GM18505 (cell line): ENCODE data around the gene CCNY.
A peak's percentile ranks its signal among the peaks of the same experiment; 100 is the strongest.

Source experiments
- ATAC-seq: cut with Tn5 transposase; IDR thresholded peaks from one replicate; pipeline ENCODE4 v1.9.1; 2021; ENCODE audit not compliant: unreplicated experiment
- POLR2A ChIP-seq: IDR thresholded peaks from 4 replicates; pipeline ENCODE4 v1.6.1; 2011; ENCODE audit warnings: borderline replicate concordance; ENCODE audit not compliant: insufficient read depth, insufficient read length; ENCODE audit errors: extremely low read depth

CCNY gene

DNA sequence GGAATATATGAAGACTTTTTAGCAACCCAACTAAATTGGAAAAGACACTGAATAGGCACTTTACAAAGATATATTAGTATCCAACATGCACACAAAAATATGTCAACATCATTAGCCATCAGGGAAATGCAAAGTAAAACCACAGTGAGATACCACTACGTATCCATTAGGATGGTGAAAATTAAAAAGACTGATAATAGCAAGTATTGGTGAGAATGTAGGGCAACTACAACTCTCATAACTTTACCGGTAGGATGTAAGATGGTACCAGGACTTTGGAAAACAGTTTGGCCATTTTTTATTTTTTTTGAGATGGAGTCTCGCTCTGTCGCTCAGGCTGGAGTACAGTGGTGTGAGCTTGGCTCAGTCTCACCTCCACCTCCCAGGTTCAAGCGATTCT lies 13.7 kb upstream of the CCNY start:
- no peak for ATAC-seq
- no peak for TF ChIP-seq POLR2A

- no peak for TF ChIP-seq POLR2A
- ATAC-seq, result no peak
Observed at GRCh38 chr10:35324196-35324595, 12.1 kb upstream of the CCNY start.

DNA sequence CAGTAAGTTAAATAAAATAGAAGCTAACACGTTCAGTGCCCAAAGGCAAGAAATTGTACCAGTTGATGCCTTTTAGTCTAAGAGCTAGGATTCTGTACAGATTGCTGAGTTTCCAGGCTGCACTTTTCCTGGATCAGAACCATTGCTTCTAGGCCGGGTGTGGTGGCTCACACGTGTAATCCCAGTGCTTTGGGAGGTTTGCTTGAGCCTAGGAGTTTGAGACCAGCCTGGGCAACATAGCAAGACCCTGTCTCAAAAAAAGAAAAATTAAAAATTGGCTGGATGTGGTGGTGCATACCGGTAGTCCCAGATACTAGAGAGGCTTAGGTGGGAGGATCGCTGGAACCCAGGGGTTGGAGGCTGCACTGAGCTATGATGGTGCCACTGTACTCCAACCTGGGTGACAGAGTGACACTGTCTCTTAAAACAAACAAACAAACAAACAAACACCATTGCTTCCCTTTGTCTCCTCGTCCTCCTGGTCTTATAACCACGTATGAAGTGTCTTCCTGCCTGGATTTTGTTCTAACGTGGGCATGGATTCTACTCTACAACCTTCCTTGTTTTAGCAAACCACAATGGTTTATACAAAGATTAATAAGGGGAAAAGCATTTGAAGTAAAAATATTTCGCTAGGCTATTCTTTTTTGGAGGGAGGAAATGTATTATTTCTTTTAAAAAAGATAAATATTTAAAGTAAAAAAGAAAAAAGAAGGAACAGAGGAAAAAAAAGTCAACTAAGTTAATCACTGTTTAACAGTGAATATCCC lies 9.7 kb upstream of the CCNY start:
- no peak for TF ChIP-seq POLR2A

GRCh38 chr10:35327790-35328403 lies 8.4 kb upstream of the CCNY start:
- ATAC-seq, result no peak
- no peak for TF ChIP-seq POLR2A

More for the DNA sequence above, 9.7 kb upstream of the CCNY start:
- no peak for ATAC-seq

DNA sequence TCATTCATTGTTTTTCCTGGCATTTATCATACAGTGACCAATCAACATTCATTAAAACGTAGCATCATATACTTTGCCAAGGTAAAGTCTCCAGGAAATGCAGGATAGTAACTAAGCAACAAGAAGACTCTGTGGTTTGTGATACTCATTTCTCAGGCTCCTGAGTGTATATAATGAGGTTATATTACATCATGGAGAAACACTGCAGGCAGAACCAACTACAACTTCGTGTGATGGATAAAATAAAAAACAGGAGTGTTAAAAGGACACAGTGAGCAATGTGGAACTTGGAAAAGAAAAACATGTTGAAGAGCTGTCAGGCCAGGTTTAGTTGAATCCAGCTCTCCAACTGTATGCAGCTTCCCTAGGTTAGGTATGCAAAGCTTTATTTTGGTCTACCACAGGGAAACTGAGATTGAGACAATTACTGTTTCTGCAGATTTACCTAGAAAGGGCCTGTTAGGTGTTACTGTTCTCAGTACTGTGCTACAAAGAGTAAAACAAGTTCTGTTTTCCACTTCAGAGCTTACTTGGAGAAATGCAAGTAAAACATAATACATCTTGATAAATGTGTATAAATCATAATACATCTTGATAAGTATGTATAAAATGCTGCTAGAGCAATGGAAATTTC lies 7.8 kb upstream of the CCNY start:
- ATAC-seq, result no peak
- TF ChIP-seq POLR2A, result no peak

- ATAC-seq, result no peak
- no peak for TF ChIP-seq POLR2A
Observed at GRCh38 chr10:35329520-35329919, 6.8 kb upstream of the CCNY start.

DNA sequence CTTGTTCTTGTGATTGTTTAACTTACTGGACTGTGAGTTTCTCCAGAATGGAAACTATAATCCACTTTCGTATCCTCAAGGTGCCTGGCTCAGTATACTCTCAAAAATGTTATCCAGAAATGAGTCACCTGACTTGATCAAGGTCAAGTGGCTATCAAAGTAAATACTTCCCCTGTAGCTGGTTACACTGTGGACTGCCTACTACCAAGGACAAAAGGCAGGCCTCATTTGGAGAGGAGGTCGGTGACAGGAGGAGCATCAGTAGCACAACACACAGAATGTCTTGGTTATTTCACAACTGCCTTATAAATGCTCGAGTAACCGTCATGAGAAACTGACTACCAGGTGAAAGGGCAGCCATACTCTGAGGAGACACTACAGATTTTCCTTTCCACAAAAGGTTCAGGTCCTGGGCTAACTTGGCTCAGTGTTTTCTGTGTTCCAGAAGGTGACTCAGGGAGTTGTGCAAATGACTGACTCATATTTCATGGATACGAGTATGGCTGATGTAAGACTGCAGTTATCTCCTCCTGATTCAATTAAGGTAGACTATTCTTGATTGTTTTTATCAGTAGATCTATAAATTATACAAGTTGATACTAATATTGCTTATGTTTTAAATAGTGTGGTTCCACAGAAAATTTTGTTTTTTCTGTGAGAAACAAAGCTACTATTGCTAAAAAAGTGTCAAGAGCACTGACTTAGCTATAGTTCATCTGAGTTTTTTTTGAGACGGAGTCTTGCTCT lies 4.2 kb upstream of the CCNY start:
- no peak for TF ChIP-seq POLR2A
- no peak for ATAC-seq

- ATAC-seq, result no peak
- TF ChIP-seq POLR2A, result no peak
Observed at GRCh38 chr10:35334297-35334696, 2.0 kb upstream of the CCNY start.

GRCh38 chr10:35335133-35336083 lies 901 bp upstream of the CCNY start:
- TF ChIP-seq POLR2A, result no peak
- peak; percentile 2 for ATAC-seq

- no peak for TF ChIP-seq POLR2A
- peak; percentile 13 for ATAC-seq
Observed at GRCh38 chr10:35336921-35337823, 863 bp downstream of the CCNY start.

DNA sequence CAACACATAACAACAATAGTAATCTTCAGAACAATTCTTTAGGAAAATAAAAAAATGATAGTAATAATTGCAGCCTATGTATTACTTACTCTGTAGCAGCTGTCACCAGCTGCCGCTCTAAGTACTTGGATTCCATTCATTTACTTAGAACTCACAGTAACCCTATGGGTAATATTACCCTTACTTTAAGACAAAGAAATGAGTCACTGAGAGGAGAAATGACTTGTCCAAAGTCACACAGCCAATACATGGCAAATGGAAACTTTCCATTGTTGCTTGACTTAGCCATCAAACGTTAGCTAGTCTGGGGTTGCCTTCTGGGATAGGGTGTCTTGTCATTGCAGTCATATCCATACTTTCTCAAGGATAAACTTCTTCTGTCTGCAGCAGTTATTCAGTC lies 3.6 kb downstream of the CCNY start:
- TF ChIP-seq POLR2A, result no peak
- peak; percentile 29 for ATAC-seq
